ENCODE data around the gene PARD3B.

DNA sequence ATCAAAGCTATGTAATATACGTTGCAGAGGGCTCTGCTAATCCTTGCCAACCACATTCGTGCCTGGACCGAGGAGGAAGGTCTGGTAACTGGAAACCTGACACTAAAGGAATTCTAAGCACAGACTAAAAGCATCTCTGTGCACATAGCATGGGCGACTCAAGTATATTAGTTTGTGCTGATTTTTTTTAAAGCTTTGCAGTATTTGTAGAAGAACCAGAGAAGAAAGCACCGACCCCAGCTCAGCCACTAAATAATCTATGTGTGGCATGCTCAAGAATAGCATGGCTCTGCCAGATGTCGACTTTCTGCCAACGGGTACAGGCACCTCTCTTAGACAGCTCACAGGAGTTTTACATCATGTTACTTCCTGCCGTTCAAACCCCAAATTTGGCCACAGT is 1063.8 kb downstream of the PARD3B start:
- TF ChIP-seq, protein P1, sequence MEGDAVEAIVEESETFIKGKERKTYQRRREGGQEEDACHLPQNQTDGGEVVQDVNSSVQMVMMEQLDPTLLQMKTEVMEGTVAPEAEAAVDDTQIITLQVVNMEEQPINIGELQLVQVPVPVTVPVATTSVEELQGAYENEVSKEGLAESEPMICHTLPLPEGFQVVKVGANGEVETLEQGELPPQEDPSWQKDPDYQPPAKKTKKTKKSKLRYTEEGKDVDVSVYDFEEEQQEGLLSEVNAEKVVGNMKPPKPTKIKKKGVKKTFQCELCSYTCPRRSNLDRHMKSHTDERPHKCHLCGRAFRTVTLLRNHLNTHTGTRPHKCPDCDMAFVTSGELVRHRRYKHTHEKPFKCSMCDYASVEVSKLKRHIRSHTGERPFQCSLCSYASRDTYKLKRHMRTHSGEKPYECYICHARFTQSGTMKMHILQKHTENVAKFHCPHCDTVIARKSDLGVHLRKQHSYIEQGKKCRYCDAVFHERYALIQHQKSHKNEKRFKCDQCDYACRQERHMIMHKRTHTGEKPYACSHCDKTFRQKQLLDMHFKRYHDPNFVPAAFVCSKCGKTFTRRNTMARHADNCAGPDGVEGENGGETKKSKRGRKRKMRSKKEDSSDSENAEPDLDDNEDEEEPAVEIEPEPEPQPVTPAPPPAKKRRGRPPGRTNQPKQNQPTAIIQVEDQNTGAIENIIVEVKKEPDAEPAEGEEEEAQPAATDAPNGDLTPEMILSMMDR (IDR thresholded peaks at IDR 0.05; ENCODE audit: control extremely low read depth in 1 of 3, insufficient read depth in 1 of 3, low read depth in 1 of 3, low read length in 3 of 3): no peak
- no peak for TF ChIP-seq EZH2 (IDR thresholded peaks at IDR 0.05; ENCODE audit: low read depth, low read length, severe bottlenecking)

Data from H1 (cell line).